Astrocyte of the spinal cord (primary cell): ENCODE results near the gene TFDP1.

Experiments
- DNase-seq: peaks from one replicate; pipeline ENCODE4 v3.0.0; 2011; ENCODE audit warnings: low read depth, low spot score
- H3K4me3 ChIP-seq: 2 replicates; pipeline ENCODE4 v1.5.1; 2011; ENCODE audit warnings: low read depth, mild to moderate bottlenecking, low read length, moderate library complexity
- CTCF ChIP-seq: IDR thresholded peaks from 2 replicates; pipeline ENCODE4 v1.5.1; 2012; ENCODE audit warnings: low read depth, mild to moderate bottlenecking, low read length, inconsistent platforms
- in situ Hi-C: cut with HindIII; loops from 2 replicates; pipeline ENCODE4 v1.10.0; 2017; ENCODE audit warnings: low sequenced_read_pairs

The TFDP1 gene

GRCh38 chr13:113550453-113550852 lies 34.1 kb upstream of the TFDP1 start:
- TF ChIP-seq CTCF: no peak
- no peak overlapping the region for H3K4me3 ChIP-seq
- no peak for DNase-seq
- in situ Hi-C loops: no loop called here

GRCh38 chr13:113551081-113552000 lies 33.2 kb upstream of the TFDP1 start:
- no peak overlapping the region for H3K4me3 ChIP-seq
- DNase-seq: no peak
- TF ChIP-seq CTCF: no peak
- in situ Hi-C loops: no loop called here

- in situ Hi-C loops: no loop called here
- DNase-seq: no peak
- H3K4me3 ChIP-seq: no peak overlapping the region
- TF ChIP-seq CTCF: no peak
These were observed 32.5 kb upstream of the TFDP1 start for GRCh38 chr13:113552079-113552478.

GRCh38 chr13:113552786-113553434 lies 31.6 kb upstream of the TFDP1 start:
- TF ChIP-seq CTCF: no peak
- H3K4me3 ChIP-seq: no peak overlapping the region
- in situ Hi-C loops: no loop called here
- DNase-seq: no peak

GRCh38 chr13:113553511-113554332 lies 30.8 kb upstream of the TFDP1 start:
- TF ChIP-seq CTCF: no peak
- no peak for DNase-seq
- H3K4me3 ChIP-seq: no peak overlapping the region
- in situ Hi-C loops: no loop called here

- no peak for TF ChIP-seq CTCF
- no peak overlapping the region for H3K4me3 ChIP-seq
- no peak for DNase-seq
- in situ Hi-C loops: no loop called here
These were observed 30.2 kb upstream of the TFDP1 start for GRCh38 chr13:113554333-113554700.
